ENCODE data around the gene RASA2. TPM values are rescaled to one million over a fixed set of nuclear protein-coding genes. Genes with fewer than 3 reads are reported as not detected.

The RASA2 gene
- polyA plus RNA-seq, 1 donor from 2014 or later, result 37.5 TPM

- peak; percentile 45 for TF ChIP-seq MXI1 (conservative IDR thresholded peaks at IDR 0.05; ENCODE audit: poor library complexity, severe bottlenecking)
- TF ChIP-seq RAD21 (conservative IDR thresholded peaks at IDR 0.05), result no peak
- peak; percentile 18 for TF ChIP-seq REST (IDR thresholded peaks at IDR 0.05; ENCODE audit: borderline replicate concordance)
- no peak for TF ChIP-seq SMC3 (conservative IDR thresholded peaks at IDR 0.05; ENCODE audit: poor library complexity)
- no peak for TF ChIP-seq TAF1 (IDR thresholded peaks at IDR 0.05; ENCODE audit: low read depth)
- peak; percentile 4 for TF ChIP-seq EP300 (conservative IDR thresholded peaks at IDR 0.05; ENCODE audit: poor library complexity, severe bottlenecking)
- TF ChIP-seq EZH2 (IDR thresholded peaks at IDR 0.05; ENCODE audit: borderline replicate concordance, insufficient read depth, low read length, poor library complexity, severe bottlenecking), result no peak
- no peak for TF ChIP-seq CTCF (IDR thresholded peaks at IDR 0.05; ENCODE audit: poor library complexity, severe bottlenecking)
- Histone ChIP-seq H2AFZ (ENCODE audit: low read depth, low read length) (peak overlapping the region; percentile 49), H3K79me2 (replicated peaks; ENCODE audit: insufficient read depth, low read length) (peaks cover 40% of the 10 kb centered on the region), H3F3A (ENCODE audit: insufficient read depth, low read length, poor library complexity, severe bottlenecking) (peaks cover 7% of the 10 kb centered on the region), H3K27ac (ENCODE audit: low read length) (peak overlapping the region; percentile 52), H3K9me3 (ENCODE audit: low read length) (no peaks in the 10 kb centered on the region), H3K36me3 (ENCODE audit: insufficient read depth, low read length) (no peaks in the 10 kb centered on the region), H3K27me3 (ENCODE audit: insufficient read depth, low read depth, low read length) (no peaks in the 10 kb centered on the region), H3K4me2 (ENCODE audit: low read length) (peak overlapping the region; percentile 72), H3K9me2 (ENCODE audit: insufficient read depth, low read length) (no peaks in the 10 kb centered on the region), H3K4me3 (ENCODE audit: low read length) (peak overlapping the region; percentile 91), H3K9ac (ENCODE audit: low read length) (peak overlapping the region; percentile 86), H4K20me1 (ENCODE audit: insufficient read depth) (no peaks in the 10 kb centered on the region)
Measured at GRCh38 chr3:141487521-141488252, 860 bp downstream of the RASA2 start.

- peak overlapping the region; percentile 72 for H3K4me2 ChIP-seq (ENCODE audit: low read length)
- H2AFZ ChIP-seq (ENCODE audit: low read depth, low read length), result no peak overlapping the region
- no peaks in the 10 kb centered on the region for H3K27me3 ChIP-seq (ENCODE audit: insufficient read depth, low read depth, low read length)
- peak overlapping the region; percentile 11 for H3K9ac ChIP-seq (ENCODE audit: low read length)
- H3K79me2 ChIP-seq (replicated peaks; ENCODE audit: insufficient read depth, low read length), result peaks cover 54% of the 10 kb centered on the region
- no peak for TF ChIP-seq MXI1 (conservative IDR thresholded peaks at IDR 0.05; ENCODE audit: poor library complexity, severe bottlenecking)
- TF ChIP-seq POLR2AphosphoS5 (IDR thresholded peaks at IDR 0.05), result no peak
- no peak for TF ChIP-seq SMC3 (conservative IDR thresholded peaks at IDR 0.05; ENCODE audit: poor library complexity)
- no peak for TF ChIP-seq EP300 (conservative IDR thresholded peaks at IDR 0.05; ENCODE audit: poor library complexity, severe bottlenecking)
- no peak for TF ChIP-seq EZH2 (IDR thresholded peaks at IDR 0.05; ENCODE audit: borderline replicate concordance, insufficient read depth, low read length, poor library complexity, severe bottlenecking)
- no peak for TF ChIP-seq REST (IDR thresholded peaks at IDR 0.05; ENCODE audit: borderline replicate concordance)
- TF ChIP-seq TAF1 (IDR thresholded peaks at IDR 0.05; ENCODE audit: low read depth), result no peak
- TF ChIP-seq RAD21 (conservative IDR thresholded peaks at IDR 0.05), result no peak
- TF ChIP-seq CTCF (IDR thresholded peaks at IDR 0.05; ENCODE audit: poor library complexity, severe bottlenecking), result no peak
- no peaks in the 10 kb centered on the region for H3K9me3 ChIP-seq (ENCODE audit: low read length)
- no peaks in the 10 kb centered on the region for H3K36me3 ChIP-seq (ENCODE audit: insufficient read depth, low read length)
- no peak overlapping the region for H3K27ac ChIP-seq (ENCODE audit: low read length)
- peaks cover 7% of the 10 kb centered on the region for H3F3A ChIP-seq (ENCODE audit: insufficient read depth, low read length, poor library complexity, severe bottlenecking)
- peak overlapping the region; percentile 91 for H3K4me3 ChIP-seq (ENCODE audit: low read length)
- H3K9me2 ChIP-seq (ENCODE audit: insufficient read depth, low read length), result no peaks in the 10 kb centered on the region
- no peaks in the 10 kb centered on the region for H4K20me1 ChIP-seq (ENCODE audit: insufficient read depth)
Measured at GRCh38 chr3:141489203-141489602, 2.4 kb downstream of the RASA2 start.
